ENCODE data around the gene SUPT16H.

Gene SUPT16H

GRCh38 chr14:21334202-21334906 is 49.5 kb downstream of the SUPT16H start:
- DNase-seq (ENCODE audit: low read depth, low spot score), result no peak
- Histone ChIP-seq H3K9ac (ENCODE audit: insufficient read length, low read depth) (no peak overlapping the region), H3K9me3 (ENCODE audit: insufficient read depth, low read length) (no peaks in the 10 kb centered on the region)

GRCh38 chr14:21332950-21333349 is 50.9 kb downstream of the SUPT16H start:
- no peaks in the 10 kb centered on the region for H3K4me1 ChIP-seq (ENCODE audit: insufficient read depth, insufficient read length)
- no peaks in the 10 kb centered on the region for H3K27me3 ChIP-seq (ENCODE audit: insufficient read depth, insufficient read length)
- H3K4me3 ChIP-seq (ENCODE audit: insufficient read length, low read depth), result no peak overlapping the region
- no peak for DNase-seq (ENCODE audit: low read depth, low spot score)
- TF ChIP-seq SUZ12 (IDR thresholded peaks at IDR 0.05; ENCODE audit: extremely low read depth, insufficient read depth, insufficient read length) (no peak), YY1 (IDR thresholded peaks at IDR 0.05; ENCODE audit: insufficient read depth, insufficient read length) (no peak), ZNF274 (IDR thresholded peaks at IDR 0.05; ENCODE audit: low read depth, low read length) (no peak)
- no peak overlapping the region for H3K9ac ChIP-seq (ENCODE audit: insufficient read length, low read depth)
- H3K9me3 ChIP-seq (ENCODE audit: insufficient read depth, low read length), result no peaks in the 10 kb centered on the region
- H3K36me3 ChIP-seq (ENCODE audit: insufficient read depth, insufficient read length, low read length), result no peaks in the 10 kb centered on the region

More at GRCh38 chr14:21334202-21334906, 49.5 kb downstream of the SUPT16H start:
- Histone ChIP-seq H3K4me1 (ENCODE audit: insufficient read depth, insufficient read length) (no peaks in the 10 kb centered on the region), H3K4me3 (ENCODE audit: insufficient read length, low read depth) (no peak overlapping the region), H3K36me3 (ENCODE audit: insufficient read depth, insufficient read length, low read length) (no peaks in the 10 kb centered on the region), H3K27me3 (ENCODE audit: insufficient read depth, insufficient read length) (no peaks in the 10 kb centered on the region)
- TF ChIP-seq YY1 (IDR thresholded peaks at IDR 0.05; ENCODE audit: insufficient read depth, insufficient read length) (no peak), SUZ12 (IDR thresholded peaks at IDR 0.05; ENCODE audit: extremely low read depth, insufficient read depth, insufficient read length) (no peak), ZNF274 (IDR thresholded peaks at IDR 0.05; ENCODE audit: low read depth, low read length) (no peak)

- Histone ChIP-seq H3K4me3 (ENCODE audit: insufficient read length, low read depth) (no peak overlapping the region), H3K9ac (ENCODE audit: insufficient read length, low read depth) (no peak overlapping the region), H3K4me1 (ENCODE audit: insufficient read depth, insufficient read length) (no peaks in the 10 kb centered on the region), H3K9me3 (ENCODE audit: insufficient read depth, low read length) (no peaks in the 10 kb centered on the region), H3K36me3 (ENCODE audit: insufficient read depth, insufficient read length, low read length) (no peaks in the 10 kb centered on the region), H3K27me3 (ENCODE audit: insufficient read depth, insufficient read length) (no peaks in the 10 kb centered on the region)
- no peak for DNase-seq (ENCODE audit: low read depth, low spot score)
- no peak for TF ChIP-seq ZNF274 (IDR thresholded peaks at IDR 0.05; ENCODE audit: low read depth, low read length)
- TF ChIP-seq YY1 (IDR thresholded peaks at IDR 0.05; ENCODE audit: insufficient read depth, insufficient read length), result no peak
- TF ChIP-seq SUZ12 (IDR thresholded peaks at IDR 0.05; ENCODE audit: extremely low read depth, insufficient read depth, insufficient read length), result no peak
These were observed 56.8 kb downstream of the SUPT16H start for GRCh38 chr14:21326972-21327371.

- no peak for DNase-seq (ENCODE audit: low read depth, low spot score)
- Histone ChIP-seq H3K9me3 (ENCODE audit: insufficient read depth, low read length) (no peaks in the 10 kb centered on the region), H3K4me1 (ENCODE audit: insufficient read depth, insufficient read length) (peaks cover 3% of the 10 kb centered on the region), H3K36me3 (ENCODE audit: insufficient read depth, insufficient read length, low read length) (no peaks in the 10 kb centered on the region), H3K27me3 (ENCODE audit: insufficient read depth, insufficient read length) (no peaks in the 10 kb centered on the region), H3K9ac (ENCODE audit: insufficient read length, low read depth) (no peak overlapping the region), H3K4me3 (ENCODE audit: insufficient read length, low read depth) (no peak overlapping the region)
- TF ChIP-seq YY1 (IDR thresholded peaks at IDR 0.05; ENCODE audit: insufficient read depth, insufficient read length), result no peak
- TF ChIP-seq ZNF274 (IDR thresholded peaks at IDR 0.05; ENCODE audit: low read depth, low read length), result no peak
- no peak for TF ChIP-seq SUZ12 (IDR thresholded peaks at IDR 0.05; ENCODE audit: extremely low read depth, insufficient read depth, insufficient read length)
These were observed 61.1 kb downstream of the SUPT16H start for GRCh38 chr14:21322716-21323115.

GRCh38 chr14:21320913-21321312 is 62.9 kb downstream of the SUPT16H start:
- H3K9ac ChIP-seq (ENCODE audit: insufficient read length, low read depth), result no peak overlapping the region
- peaks cover 3% of the 10 kb centered on the region for H3K4me1 ChIP-seq (ENCODE audit: insufficient read depth, insufficient read length)
- H3K9me3 ChIP-seq (ENCODE audit: insufficient read depth, low read length), result no peaks in the 10 kb centered on the region
- TF ChIP-seq SUZ12 (IDR thresholded peaks at IDR 0.05; ENCODE audit: extremely low read depth, insufficient read depth, insufficient read length) (no peak), YY1 (IDR thresholded peaks at IDR 0.05; ENCODE audit: insufficient read depth, insufficient read length) (no peak), ZNF274 (IDR thresholded peaks at IDR 0.05; ENCODE audit: low read depth, low read length) (no peak)
- H3K36me3 ChIP-seq (ENCODE audit: insufficient read depth, insufficient read length, low read length), result no peaks in the 10 kb centered on the region
- DNase-seq (ENCODE audit: low read depth, low spot score), result no peak
- H3K27me3 ChIP-seq (ENCODE audit: insufficient read depth, insufficient read length), result no peaks in the 10 kb centered on the region
- H3K4me3 ChIP-seq (ENCODE audit: insufficient read length, low read depth), result no peak overlapping the region

- no peaks in the 10 kb centered on the region for H3K9me3 ChIP-seq (ENCODE audit: insufficient read depth, low read length)
- DNase-seq (ENCODE audit: low read depth, low spot score), result no peak
- peaks cover 3% of the 10 kb centered on the region for H3K4me1 ChIP-seq (ENCODE audit: insufficient read depth, insufficient read length)
- H3K36me3 ChIP-seq (ENCODE audit: insufficient read depth, insufficient read length, low read length), result no peaks in the 10 kb centered on the region
- H3K4me3 ChIP-seq (ENCODE audit: insufficient read length, low read depth), result no peak overlapping the region
- H3K9ac ChIP-seq (ENCODE audit: insufficient read length, low read depth), result no peak overlapping the region
- H3K27me3 ChIP-seq (ENCODE audit: insufficient read depth, insufficient read length), result no peaks in the 10 kb centered on the region
- TF ChIP-seq YY1 (IDR thresholded peaks at IDR 0.05; ENCODE audit: insufficient read depth, insufficient read length), result no peak
These were observed 66.4 kb downstream of the SUPT16H start for GRCh38 chr14:21317398-21317797.

- Histone ChIP-seq H3K4me1 (ENCODE audit: insufficient read depth, insufficient read length) (no peaks in the 10 kb centered on the region), H3K9ac (ENCODE audit: insufficient read length, low read depth) (no peak overlapping the region), H3K9me3 (ENCODE audit: insufficient read depth, low read length) (no peaks in the 10 kb centered on the region), H3K36me3 (ENCODE audit: insufficient read depth, insufficient read length, low read length) (no peaks in the 10 kb centered on the region), H3K27me3 (ENCODE audit: insufficient read depth, insufficient read length) (no peaks in the 10 kb centered on the region), H3K4me3 (ENCODE audit: insufficient read length, low read depth) (no peak overlapping the region)
- no peak for DNase-seq (ENCODE audit: low read depth, low spot score)
- TF ChIP-seq ZNF274 (IDR thresholded peaks at IDR 0.05; ENCODE audit: low read depth, low read length) (no peak), YY1 (IDR thresholded peaks at IDR 0.05; ENCODE audit: insufficient read depth, insufficient read length) (no peak), SUZ12 (IDR thresholded peaks at IDR 0.05; ENCODE audit: extremely low read depth, insufficient read depth, insufficient read length) (no peak)
These were observed 70.3 kb downstream of the SUPT16H start for GRCh38 chr14:21313512-21313911.
